Measurements from ENCODE around the gene STK32C.

DNA sequence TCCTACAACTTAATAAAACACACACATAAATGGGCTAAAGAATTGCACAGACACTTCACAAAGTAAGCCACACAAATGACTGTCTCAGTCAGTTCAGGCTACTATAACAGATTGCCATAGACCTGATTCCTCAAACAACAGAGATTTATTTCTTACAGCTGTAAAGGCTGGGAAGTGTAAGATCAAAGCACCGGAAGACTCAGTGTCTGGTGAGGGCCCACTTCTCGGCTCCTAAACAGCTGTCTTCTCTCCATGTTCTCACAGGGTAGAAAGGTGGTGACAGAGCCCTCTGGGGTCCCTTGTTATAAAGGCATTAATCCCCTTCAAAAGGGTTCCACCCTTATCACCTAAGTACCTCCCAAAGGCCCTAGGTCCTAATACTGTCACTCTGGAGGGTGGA, 18.3 kb downstream of the STK32C start:
- no peak for TF ChIP-seq POLR2A (IDR thresholded peaks at IDR 0.05)
- TF ChIP-seq, protein P1, sequence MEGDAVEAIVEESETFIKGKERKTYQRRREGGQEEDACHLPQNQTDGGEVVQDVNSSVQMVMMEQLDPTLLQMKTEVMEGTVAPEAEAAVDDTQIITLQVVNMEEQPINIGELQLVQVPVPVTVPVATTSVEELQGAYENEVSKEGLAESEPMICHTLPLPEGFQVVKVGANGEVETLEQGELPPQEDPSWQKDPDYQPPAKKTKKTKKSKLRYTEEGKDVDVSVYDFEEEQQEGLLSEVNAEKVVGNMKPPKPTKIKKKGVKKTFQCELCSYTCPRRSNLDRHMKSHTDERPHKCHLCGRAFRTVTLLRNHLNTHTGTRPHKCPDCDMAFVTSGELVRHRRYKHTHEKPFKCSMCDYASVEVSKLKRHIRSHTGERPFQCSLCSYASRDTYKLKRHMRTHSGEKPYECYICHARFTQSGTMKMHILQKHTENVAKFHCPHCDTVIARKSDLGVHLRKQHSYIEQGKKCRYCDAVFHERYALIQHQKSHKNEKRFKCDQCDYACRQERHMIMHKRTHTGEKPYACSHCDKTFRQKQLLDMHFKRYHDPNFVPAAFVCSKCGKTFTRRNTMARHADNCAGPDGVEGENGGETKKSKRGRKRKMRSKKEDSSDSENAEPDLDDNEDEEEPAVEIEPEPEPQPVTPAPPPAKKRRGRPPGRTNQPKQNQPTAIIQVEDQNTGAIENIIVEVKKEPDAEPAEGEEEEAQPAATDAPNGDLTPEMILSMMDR (IDR thresholded peaks at IDR 0.05), result no peak
- no peak for TF ChIP-seq POLR2AphosphoS5 (IDR thresholded peaks at IDR 0.05)

Measured in prostate gland (tissue), 2 donors.